GM23338 (cell line): ENCODE data around the gene DDX19B.

Experiments
- CREB1 ChIP-seq: fragments of 250-450 bp; sonication (Bioruptor Pico); IDR thresholded peaks from 2 replicates; pipeline ENCODE4 v1.5.0; 2020; ENCODE audit warnings: low read depth, mild to moderate bottlenecking, moderate library complexity
- EZH2 ChIP-seq: fragments of 200-600 bp; sonication (generic); IDR thresholded peaks from one replicate; pipeline ENCODE4 v1.8.0; 2017; ENCODE audit warnings: antibody characterized with exemption, mild to moderate bottlenecking, low read depth; ENCODE audit not compliant: unreplicated experiment
- EZH2phosphoT487 ChIP-seq: fragments of 200-600 bp; sonication (generic); IDR thresholded peaks from one replicate; pipeline ENCODE4 v1.8.1; 2018; ENCODE audit warnings: antibody characterized with exemption; ENCODE audit not compliant: unreplicated experiment
- JUNB ChIP-seq: IDR thresholded peaks from one replicate; pipeline ENCODE4 v1.6.1; 2016; ENCODE audit warnings: antibody characterized with exemption; ENCODE audit not compliant: unreplicated experiment
- NANOG ChIP-seq: IDR thresholded peaks from 2 replicates; pipeline ENCODE4 v1.6.1; 2016; ENCODE audit warnings: antibody characterized with exemption, borderline replicate concordance
- POLR2AphosphoS5 ChIP-seq: IDR thresholded peaks from 2 replicates; pipeline ENCODE4 v1.6.1; 2016; ENCODE audit warnings: antibody characterized with exemption, low read depth
- STAT1 ChIP-seq: IDR thresholded peaks from one replicate; pipeline ENCODE4 v1.6.1; 2016; ENCODE audit warnings: antibody characterized with exemption; ENCODE audit not compliant: unreplicated experiment
- ZNF114 ChIP-seq: fragments of 250-450 bp; sonication (Bioruptor Pico); IDR thresholded peaks from 2 replicates; pipeline ENCODE4 v1.5.0; 2020; ENCODE audit warnings: mild to moderate bottlenecking, moderate library complexity
- ZNF331 ChIP-seq: fragments of 250-450 bp; sonication (Bioruptor Pico); IDR thresholded peaks from 2 replicates; pipeline ENCODE4 v1.5.0; 2020; ENCODE audit warnings: low read depth, mild to moderate bottlenecking, moderate library complexity
- TF ChIP-seq, protein P1 (sequence below), 2 experiments: fragments of 200-600 bp in 1 of 2; sonication (generic) in 1 of 2; conservative IDR thresholded peaks; 2 replicates each; pipeline versions ENCODE4 v1.5.1 to v1.6.1; 2016 to 2017; ENCODE audit warnings: antibody characterized with exemption in 2 of 2, low read depth in 2 of 2, mild to moderate bottlenecking in 2 of 2, moderate library complexity in 1 of 2
- TF ChIP-seq, protein P2 (sequence below): IDR thresholded peaks from one replicate; pipeline ENCODE4 v1.6.1; 2018; ENCODE audit warnings: antibody characterized with exemption; ENCODE audit not compliant: unreplicated experiment
- TF ChIP-seq, protein P3 (sequence below): IDR thresholded peaks from 2 replicates; pipeline ENCODE4 v1.6.1; 2016; ENCODE audit warnings: antibody characterized with exemption

DNA sequence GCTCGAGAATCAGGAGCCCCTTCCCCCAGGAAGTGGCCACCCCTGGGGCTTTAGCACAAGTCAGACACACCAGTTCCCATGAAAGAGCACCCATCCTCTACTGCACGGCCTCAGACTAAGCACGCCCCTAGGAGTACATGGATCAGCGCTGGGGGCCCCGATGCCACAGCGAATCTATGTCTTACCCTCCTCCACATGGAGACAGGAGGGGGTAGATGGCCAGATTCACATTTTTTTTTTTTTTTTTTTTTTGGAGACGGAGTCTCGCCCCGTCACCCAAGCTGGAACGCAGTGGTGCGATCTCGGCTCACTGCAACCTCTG is 44.1 kb upstream of the DDX19B start:
- TF ChIP-seq, protein P1, sequence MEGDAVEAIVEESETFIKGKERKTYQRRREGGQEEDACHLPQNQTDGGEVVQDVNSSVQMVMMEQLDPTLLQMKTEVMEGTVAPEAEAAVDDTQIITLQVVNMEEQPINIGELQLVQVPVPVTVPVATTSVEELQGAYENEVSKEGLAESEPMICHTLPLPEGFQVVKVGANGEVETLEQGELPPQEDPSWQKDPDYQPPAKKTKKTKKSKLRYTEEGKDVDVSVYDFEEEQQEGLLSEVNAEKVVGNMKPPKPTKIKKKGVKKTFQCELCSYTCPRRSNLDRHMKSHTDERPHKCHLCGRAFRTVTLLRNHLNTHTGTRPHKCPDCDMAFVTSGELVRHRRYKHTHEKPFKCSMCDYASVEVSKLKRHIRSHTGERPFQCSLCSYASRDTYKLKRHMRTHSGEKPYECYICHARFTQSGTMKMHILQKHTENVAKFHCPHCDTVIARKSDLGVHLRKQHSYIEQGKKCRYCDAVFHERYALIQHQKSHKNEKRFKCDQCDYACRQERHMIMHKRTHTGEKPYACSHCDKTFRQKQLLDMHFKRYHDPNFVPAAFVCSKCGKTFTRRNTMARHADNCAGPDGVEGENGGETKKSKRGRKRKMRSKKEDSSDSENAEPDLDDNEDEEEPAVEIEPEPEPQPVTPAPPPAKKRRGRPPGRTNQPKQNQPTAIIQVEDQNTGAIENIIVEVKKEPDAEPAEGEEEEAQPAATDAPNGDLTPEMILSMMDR (conservative IDR thresholded peaks at IDR 0.05; ENCODE audit: low read depth in 2 of 2), result no peak
- no peak for TF ChIP-seq EZH2phosphoT487
- TF ChIP-seq EZH2, result no peak
- no peak for TF ChIP-seq CREB1 (CRISPR knock-in tag)
- no peak for TF ChIP-seq POLR2AphosphoS5
- TF ChIP-seq, protein P2, sequence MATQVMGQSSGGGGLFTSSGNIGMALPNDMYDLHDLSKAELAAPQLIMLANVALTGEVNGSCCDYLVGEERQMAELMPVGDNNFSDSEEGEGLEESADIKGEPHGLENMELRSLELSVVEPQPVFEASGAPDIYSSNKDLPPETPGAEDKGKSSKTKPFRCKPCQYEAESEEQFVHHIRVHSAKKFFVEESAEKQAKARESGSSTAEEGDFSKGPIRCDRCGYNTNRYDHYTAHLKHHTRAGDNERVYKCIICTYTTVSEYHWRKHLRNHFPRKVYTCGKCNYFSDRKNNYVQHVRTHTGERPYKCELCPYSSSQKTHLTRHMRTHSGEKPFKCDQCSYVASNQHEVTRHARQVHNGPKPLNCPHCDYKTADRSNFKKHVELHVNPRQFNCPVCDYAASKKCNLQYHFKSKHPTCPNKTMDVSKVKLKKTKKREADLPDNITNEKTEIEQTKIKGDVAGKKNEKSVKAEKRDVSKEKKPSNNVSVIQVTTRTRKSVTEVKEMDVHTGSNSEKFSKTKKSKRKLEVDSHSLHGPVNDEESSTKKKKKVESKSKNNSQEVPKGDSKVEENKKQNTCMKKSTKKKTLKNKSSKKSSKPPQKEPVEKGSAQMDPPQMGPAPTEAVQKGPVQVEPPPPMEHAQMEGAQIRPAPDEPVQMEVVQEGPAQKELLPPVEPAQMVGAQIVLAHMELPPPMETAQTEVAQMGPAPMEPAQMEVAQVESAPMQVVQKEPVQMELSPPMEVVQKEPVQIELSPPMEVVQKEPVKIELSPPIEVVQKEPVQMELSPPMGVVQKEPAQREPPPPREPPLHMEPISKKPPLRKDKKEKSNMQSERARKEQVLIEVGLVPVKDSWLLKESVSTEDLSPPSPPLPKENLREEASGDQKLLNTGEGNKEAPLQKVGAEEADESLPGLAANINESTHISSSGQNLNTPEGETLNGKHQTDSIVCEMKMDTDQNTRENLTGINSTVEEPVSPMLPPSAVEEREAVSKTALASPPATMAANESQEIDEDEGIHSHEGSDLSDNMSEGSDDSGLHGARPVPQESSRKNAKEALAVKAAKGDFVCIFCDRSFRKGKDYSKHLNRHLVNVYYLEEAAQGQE, result no peak
- TF ChIP-seq STAT1, result no peak
- no peak for TF ChIP-seq ZNF114 (CRISPR knock-in tag)
- TF ChIP-seq NANOG, result no peak
- no peak for TF ChIP-seq JUNB
- TF ChIP-seq, protein P3, sequence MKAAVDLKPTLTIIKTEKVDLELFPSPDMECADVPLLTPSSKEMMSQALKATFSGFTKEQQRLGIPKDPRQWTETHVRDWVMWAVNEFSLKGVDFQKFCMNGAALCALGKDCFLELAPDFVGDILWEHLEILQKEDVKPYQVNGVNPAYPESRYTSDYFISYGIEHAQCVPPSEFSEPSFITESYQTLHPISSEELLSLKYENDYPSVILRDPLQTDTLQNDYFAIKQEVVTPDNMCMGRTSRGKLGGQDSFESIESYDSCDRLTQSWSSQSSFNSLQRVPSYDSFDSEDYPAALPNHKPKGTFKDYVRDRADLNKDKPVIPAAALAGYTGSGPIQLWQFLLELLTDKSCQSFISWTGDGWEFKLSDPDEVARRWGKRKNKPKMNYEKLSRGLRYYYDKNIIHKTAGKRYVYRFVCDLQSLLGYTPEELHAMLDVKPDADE, result no peak
- no peak for TF ChIP-seq ZNF331
